Hematopoietic multipotent progenitor cell treated with erythropoietin and hydrocortisone succinate and interleukin-3 and kit ligand, for 15 days (in vitro differentiated cells): ENCODE results near the gene KCNMB1.

Source experiments
- DNase-seq: peaks from one replicate; pipeline ENCODE4 v3.0.0-alpha.2; 2015; ENCODE audit warnings: low spot score

The KCNMB1 gene

DNA sequence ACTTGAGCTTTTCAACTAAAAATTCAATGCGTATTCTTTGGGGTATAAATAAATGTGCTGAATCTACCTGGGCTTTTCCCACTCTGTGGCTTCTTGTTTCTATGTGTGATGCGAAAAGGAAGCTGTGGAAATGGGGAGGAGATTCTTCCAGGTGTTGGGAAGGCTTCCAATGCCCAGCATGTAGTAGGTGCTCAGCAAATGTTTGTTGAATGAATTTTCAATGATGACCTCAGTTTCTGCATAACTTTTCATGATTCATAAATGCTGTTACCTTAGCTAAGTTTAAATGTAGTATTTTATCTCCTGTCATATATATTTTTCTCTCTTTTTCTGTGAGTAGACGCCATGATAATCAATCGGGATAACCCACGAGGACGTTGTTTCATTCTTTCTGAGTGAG lies 25.6 kb upstream of the KCNMB1 start:
- no peak for DNase-seq

GRCh38 chr5:170413897-170414296 lies 24.7 kb upstream of the KCNMB1 start:
- no peak for DNase-seq

- peak; percentile 12 for DNase-seq
Observed at GRCh38 chr5:170411100-170411499, 21.9 kb upstream of the KCNMB1 start.

GRCh38 chr5:170410401-170410800 lies 21.2 kb upstream of the KCNMB1 start:
- no peak for DNase-seq

DNA sequence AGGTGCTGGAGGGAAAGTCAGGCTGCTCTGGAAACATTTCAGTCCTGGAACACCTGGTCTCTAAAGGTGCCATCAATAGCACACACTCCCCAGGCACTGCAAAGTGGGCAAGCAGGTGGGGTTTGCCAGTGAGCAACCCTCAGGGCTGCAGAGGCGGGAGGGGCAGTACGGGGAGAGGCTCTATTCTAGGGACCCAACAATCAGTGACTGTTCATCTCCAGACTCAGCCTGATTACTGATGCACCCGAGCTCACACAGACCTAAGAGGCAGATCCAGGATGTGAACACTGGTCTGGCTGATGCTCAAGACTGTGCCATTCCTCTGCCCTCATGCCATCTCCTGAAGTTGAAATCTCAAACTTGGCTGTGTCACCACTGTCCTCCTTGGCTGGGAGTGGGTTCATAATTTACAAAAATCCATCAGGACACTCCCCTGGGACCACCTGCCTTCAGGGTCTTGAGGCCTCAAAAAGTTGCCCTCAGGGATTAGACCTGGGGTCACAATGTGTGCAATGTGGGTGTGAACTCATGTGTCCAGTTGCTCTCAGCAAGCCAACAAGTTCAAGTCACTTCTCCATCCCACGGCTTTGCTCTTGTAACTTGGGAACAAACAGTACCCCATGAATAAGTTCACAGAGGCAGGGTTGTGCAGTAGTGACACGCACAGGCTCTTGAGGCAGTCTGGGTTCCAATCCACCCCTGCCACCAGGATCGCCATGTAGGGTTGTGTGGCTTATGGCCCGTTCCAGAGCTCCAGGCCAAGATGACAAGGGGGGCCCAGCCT lies 19.9 kb upstream of the KCNMB1 start:
- no peak for DNase-seq

DNA sequence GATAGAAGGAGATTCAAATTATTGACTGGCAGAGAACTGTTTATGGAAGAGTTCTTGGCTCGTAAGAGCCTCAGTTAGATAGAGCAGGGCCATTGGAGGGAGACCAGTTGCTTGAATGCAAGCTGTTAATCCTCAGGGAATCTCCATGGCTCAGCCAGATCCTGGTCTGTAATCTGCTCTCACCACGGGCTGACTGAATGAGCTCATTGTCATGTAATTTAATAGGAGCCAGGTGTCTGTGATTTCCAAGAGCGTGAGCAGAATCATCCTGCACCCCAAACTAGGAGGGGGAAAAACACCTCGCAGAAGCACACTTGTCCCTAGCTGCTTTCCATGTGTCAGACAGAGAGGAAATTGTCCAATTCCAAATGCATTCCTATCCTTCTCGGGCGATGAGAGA lies 19.1 kb upstream of the KCNMB1 start:
- no peak for DNase-seq

DNA sequence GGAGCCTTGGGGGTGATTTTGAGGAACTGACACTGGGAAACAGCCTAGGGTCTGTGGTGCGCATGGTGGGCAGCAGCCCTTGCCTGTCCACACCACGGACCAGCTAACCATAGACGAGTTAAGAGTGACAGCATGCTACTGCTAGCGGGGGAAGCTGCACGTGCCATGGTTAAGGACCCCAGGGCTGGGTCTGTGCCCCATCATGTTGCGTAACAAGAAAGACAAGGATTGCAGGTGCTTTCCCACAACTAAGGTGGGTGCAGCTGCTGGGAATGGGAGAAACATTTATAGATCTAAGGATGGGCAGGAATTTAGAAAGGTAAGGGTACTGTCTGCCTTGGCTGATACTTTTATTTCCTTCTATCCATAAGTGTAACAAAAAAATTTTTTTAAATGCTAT lies 17.9 kb upstream of the KCNMB1 start:
- DNase-seq = no peak

GRCh38 chr5:170405817-170406216 lies 16.6 kb upstream of the KCNMB1 start:
- DNase-seq = no peak

GRCh38 chr5:170404398-170404797 lies 15.2 kb upstream of the KCNMB1 start:
- DNase-seq = no peak

GRCh38 chr5:170403675-170404074 lies 14.5 kb upstream of the KCNMB1 start:
- DNase-seq = no peak

DNA sequence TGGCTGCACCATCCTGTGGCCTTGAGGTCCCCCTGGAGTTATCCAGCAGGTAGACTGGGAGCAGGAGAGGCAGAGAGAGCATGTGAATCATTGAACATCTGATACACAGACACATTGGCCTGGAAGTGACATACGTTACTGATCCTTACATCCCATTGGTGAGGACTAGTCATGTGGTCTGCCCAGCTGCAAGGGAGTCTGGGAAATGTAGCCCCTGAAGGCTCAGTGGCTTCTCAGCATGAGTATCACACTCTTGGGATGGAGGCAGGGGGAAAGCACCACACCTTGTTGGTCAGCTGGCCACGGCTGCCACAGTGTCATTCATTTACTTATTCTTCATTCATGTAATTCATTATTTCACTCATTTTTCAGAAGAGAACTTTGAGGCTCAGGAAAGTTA lies 13.3 kb upstream of the KCNMB1 start:
- no peak for DNase-seq

DNA sequence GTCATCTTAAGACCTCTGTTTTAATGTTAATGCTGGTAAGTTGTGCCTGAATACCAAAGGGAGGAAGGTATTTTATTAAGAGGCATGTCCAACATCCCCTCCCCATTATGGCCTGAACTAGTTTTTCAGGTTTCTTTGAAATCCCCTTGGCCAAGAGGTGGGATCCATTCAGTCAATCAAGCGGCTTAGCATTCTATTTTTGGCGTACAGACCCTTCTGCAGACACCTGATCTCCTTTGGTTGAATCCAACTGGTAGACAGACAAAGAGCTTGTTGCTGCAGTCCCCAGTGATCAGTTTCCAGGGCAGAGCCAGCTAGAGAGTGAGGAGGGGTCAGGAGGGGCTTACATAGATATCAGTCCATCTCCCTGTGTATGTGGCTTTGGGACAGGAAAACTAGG lies 7.9 kb upstream of the KCNMB1 start:
- no peak for DNase-seq

GRCh38 chr5:170393958-170394357 lies 4.8 kb upstream of the KCNMB1 start:
- no peak for DNase-seq

DNA sequence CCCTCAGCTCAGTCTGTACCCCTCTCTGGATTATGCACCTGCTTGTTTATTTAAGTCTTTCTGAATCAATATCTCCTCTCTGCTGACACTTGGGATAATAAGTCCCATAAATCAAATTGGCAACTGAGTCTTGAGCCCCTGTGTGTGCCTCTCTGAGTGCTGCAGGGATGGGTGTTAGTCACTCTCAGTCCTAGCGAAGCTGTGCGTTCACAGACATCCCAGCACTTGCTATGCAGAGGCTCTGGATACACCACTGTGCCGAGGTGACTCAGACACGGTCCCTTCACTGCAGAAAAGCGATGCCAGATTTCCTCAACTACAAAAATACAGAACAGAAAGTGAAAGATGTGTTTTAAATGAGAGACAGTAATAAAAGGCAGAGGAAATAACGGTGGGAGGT lies 4.1 kb upstream of the KCNMB1 start:
- DNase-seq = no peak

- no peak for DNase-seq
Observed at GRCh38 chr5:170390472-170390871, 1.3 kb upstream of the KCNMB1 start.

DNA sequence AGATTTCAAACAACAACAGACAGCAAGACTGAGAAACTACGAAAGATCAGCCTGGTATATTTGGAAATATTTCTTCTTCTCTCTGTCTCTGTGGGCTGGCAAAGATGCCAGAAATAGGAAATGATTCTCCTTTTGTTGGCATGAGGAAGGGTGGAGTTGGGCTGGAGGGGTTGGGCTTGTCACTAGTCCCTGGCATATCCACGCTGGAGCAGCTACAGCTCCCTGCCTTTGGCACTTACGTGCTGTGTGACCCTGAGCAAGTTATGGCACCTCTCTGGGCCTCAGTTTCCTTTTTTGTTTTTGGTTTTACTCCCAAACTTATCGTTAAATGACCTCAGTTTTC lies 354 bp upstream of the KCNMB1 start:
- no peak for DNase-seq

- no peak for DNase-seq
Observed at GRCh38 chr5:170387775-170388639, 1.2 kb downstream of the KCNMB1 start.

DNA sequence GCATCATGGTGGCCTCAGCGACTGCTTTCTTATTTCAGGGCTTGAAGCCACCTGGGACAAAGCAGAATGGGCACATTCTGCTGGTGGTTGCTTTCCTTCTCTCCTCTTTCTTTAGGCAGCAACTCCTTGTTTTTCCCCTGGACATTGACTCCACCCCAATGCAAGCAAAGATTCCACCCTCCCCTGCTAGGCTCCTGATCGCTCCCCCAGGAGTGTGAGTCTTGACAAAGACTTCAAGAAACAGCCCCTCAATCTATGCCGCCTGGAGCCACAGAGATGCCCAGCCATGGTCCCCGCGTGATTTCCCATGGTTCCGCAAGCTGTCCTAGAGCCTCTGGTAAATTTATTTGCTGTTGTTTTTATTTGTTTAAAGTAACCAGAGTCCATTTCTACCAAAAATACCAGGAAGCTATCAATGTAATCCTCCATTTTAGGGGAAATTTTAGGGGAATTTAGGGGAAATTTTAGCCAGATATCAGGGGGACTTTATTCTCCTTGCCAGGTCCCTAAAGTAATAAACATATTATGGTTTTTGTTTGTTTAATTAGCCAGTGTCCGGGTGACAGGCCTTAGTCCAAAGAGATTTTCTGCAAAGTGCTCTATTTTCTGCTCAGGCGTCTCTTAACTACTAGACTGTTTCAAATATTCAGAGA lies 2.3 kb downstream of the KCNMB1 start:
- no peak for DNase-seq

DNA sequence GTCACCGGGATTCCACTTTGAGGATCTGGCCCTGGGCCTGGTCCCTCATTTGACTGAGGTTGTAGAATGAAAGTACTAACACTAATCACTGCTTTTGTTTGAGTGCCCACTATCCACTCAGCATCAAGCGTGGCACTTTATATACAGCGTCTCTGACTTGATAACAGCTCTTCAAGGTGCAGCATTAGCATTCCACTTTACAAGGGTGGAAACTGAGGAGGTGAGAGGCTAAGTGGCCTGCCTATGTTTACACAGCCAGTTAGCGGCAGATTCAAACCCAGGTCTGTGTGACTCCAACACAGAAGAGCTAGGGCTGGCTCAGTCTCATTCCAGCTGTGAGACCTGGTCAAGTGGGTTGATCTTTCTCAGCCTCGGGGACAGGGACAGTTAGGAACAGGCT lies 5.9 kb downstream of the KCNMB1 start:
- DNase-seq = no peak

DNA sequence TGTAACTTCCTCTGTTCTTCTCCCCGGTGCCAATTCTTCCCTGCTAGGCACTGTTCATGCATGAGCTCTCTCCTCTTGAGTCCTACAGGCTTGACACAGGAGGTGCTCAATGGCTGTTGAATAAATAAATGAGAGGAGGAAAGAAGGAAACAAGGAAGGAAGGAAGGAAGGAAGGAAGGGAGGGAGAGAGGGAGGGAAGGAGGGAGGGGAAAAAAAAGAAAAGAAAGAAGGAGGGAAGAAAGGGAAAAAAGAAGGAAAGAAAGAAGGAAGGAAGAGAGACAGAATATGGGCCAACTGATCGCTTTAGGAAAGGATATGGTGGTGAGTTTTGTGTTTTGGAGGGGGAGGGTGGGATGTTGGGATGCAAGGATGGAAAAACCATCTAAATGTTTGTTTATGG lies 6.4 kb downstream of the KCNMB1 start:
- no peak for DNase-seq

DNA sequence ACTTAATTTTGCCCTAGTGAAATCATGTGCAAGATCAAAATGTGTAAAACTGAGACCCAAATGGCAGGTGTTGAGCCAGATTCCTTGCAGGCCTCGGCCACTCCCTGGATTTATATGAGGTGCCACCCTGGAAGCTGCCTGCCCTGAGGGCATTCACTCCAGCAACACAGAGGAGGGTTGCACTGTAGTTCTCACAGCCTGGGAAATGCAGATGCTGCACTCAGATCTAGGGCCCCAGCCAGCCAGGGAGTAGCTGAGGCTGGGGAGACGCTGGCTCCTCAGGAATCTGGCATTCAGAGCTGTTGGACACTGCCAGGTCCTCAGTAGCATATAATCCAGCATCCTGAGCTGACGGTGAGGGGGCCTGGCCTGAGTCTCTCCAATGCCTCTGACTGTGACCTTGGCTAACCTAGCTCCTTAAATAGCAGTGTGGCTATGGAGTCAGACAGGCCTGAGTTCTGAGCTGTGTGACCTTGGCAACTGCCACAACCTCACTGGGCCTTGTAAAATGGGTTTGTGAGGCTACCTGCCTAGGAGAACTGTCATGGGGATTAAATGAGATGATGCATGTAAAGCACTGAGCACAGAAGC lies 8.7 kb downstream of the KCNMB1 start:
- no peak for DNase-seq

- no peak for DNase-seq
Observed at GRCh38 chr5:170378740-170379139, 10.4 kb downstream of the KCNMB1 start.

- DNase-seq = no peak
Observed at GRCh38 chr5:170377027-170377426, 12.1 kb downstream of the KCNMB1 start.
